Left ventricle myocardium inferior (tissue), 1 donor: ENCODE measurements around the gene CISD2. TPM values are rescaled to one million over a fixed set of nuclear protein-coding genes. Genes with fewer than 3 reads are reported as not detected.

Source experiments
- DNase-seq: peaks from one replicate; pipeline ENCODE4 v3.0.0-alpha.2; 2020
- H3K27ac ChIP-seq: fragments of 200-600 bp; replicated peaks from 2 replicates; pipeline ENCODE4 v1.8.0; 2021
- H3K27me3 ChIP-seq: fragments of 200-600 bp; 2 replicates; pipeline ENCODE4 v1.8.0; 2021; ENCODE audit warnings: low read depth
- H3K36me3 ChIP-seq: fragments of 200-600 bp; 2 replicates; pipeline ENCODE4 v1.8.0; 2021
- H3K4me1 ChIP-seq: fragments of 200-600 bp; 2 replicates; pipeline ENCODE4 v1.8.0; 2021
- H3K4me3 ChIP-seq: fragments of 200-600 bp; 2 replicates; pipeline ENCODE4 v1.8.0; 2021; ENCODE audit warnings: mild to moderate bottlenecking, moderate library complexity
- H3K9me3 ChIP-seq: fragments of 200-600 bp; replicated peaks from 2 replicates; pipeline ENCODE4 v1.8.0; 2021
- CTCF ChIP-seq: fragments of 200-600 bp; IDR thresholded peaks from 2 replicates; pipeline ENCODE4 v1.8.0; 2021; ENCODE audit warnings: antibody characterized with exemption, mild to moderate bottlenecking, borderline replicate concordance
- intact Hi-C: fragments of 100-400 bp; cut with micrococcal nuclease; formaldehyde crosslinking; loops from one replicate; pipeline ENCODE4 v1.11.0; 2022
- total RNA-seq: library from RNA; stranded (reverse); fragmentation: NEBNext Ultra II Directional; extraction: Animal tissue kit (Norgen Biotek cat#: 25700); gene quantifications from one replicate; pipeline ENCODE4 v1.2.1, GENCODE V29; 2021
- donor health status: DM: no; HTN: yes; CAD: no; lungs with severe emphysema.

The CISD2 gene
- total RNA-seq, 1 donor from 2014 or later = 17.1 TPM

DNA sequence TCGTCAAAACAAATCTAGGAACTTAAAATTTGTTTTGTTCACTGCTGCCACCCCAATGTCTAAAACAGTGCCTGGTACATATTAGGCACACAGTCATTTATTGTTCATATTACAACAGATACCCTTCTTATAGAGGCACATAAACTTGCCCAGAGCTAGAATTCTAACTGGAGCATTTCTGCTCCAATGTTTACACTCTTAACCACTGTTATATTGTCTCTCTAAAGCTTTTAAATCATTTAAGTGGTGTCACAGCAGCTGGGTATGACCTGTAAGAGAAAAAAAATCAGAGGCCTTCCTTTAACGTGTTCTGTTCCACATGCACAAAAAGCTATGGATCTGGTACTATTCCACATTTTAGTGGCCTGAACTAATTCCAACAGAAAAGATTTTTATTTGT is 44.4 kb upstream of the CISD2 start:
- no peak for TF ChIP-seq CTCF
- Histone ChIP-seq H3K4me3 (peak overlapping the region; percentile 97), H3K27me3 (no peaks in the 10 kb centered on the region), H3K27ac (peak overlapping the region; percentile 100), H3K36me3 (peaks cover 10% of the 10 kb centered on the region), H3K9me3 (no peaks in the 10 kb centered on the region), H3K4me1 (peaks cover 86% of the 10 kb centered on the region)
- intact Hi-C loops = no loop called here
- no peak for DNase-seq

DNA sequence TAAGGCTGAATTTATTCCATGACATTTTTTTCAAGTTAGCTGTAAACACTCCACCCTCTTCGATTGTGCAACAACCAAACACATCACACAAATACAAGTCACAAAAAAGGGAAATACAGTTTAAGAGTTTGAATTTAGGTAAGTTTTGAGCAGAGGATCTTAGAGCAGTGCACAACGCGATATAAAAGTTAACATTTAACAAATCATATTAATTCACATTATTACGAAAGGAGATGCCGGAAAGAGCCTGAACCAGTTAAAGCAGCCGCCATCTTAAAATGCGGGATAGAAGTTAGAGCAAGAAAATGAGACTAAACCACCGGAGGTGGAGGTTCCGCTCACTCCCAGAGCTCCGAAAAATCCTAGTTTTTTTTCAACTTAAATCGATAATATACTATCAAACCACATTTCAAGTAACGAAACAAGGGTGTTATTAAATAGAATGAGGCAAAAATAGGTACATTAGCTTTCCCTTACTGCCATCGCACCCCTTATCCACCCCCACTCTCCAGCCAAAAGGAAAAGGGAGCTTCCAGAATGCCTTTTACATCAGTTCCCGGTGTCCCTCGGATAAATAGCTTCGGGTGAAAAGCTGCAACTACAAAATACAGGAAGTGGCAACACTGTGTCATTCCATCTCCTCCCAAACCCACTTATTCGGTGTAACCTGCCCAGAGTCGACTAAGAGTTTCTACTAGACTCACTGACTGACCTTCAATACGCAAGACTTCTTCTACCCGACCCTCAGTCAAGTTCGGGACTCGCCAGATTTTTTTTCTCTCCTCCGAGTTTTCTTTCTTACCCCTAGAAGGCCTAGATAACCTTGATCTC is 43.3 kb upstream of the CISD2 start:
- H3K4me3 ChIP-seq = peak overlapping the region; percentile 97
- H3K9me3 ChIP-seq = no peaks in the 10 kb centered on the region
- DNase-seq = no peak
- no peaks in the 10 kb centered on the region for H3K27me3 ChIP-seq
- H3K36me3 ChIP-seq = peaks cover 10% of the 10 kb centered on the region
- peak overlapping the region; percentile 100 for H3K27ac ChIP-seq
- intact Hi-C loops = no loop called here
- TF ChIP-seq CTCF = no peak
- H3K4me1 ChIP-seq = peaks cover 82% of the 10 kb centered on the region

DNA sequence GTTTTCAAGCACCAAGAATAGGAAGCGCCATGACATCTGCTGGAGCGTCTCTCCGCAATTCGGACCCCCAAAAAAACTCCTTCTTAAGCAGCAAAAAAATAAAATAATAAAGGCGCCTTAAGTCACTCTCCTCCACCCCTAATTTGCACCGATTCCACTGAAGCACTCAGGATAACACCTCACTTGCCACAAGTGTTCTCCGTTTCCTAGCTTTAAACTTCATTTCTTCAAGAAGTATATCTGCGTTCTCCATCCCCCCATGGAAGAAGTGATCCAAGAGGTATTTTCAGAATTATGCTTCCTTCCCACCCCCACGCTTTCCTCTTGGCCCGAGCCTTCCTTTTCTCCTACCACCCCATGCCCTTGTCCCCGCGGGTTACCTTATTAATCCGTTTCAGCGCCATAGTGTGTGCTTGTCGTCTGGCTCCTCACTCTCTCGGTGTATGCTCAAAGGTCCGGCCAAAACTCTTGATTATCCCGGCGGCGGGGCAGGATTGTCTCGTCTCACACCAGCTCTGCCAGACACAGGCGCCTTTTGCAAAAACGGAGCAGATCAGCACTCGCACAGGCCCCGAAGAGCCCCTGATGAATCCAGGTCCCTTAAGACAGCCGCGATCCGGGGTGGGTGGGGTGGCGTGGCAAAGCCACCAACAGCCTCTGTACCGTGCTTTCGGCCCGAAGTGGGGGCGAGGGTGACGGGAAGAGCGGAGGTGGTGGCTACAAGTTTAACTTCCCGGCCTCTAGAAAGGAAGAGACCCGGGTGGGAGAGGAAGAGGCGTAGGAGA is 42.5 kb upstream of the CISD2 start:
- peak overlapping the region; percentile 100 for H3K27ac ChIP-seq
- H3K9me3 ChIP-seq = no peaks in the 10 kb centered on the region
- H3K4me1 ChIP-seq = peaks cover 73% of the 10 kb centered on the region
- no peaks in the 10 kb centered on the region for H3K27me3 ChIP-seq
- intact Hi-C loops = no loop called here
- peak overlapping the region; percentile 97 for H3K4me3 ChIP-seq
- DNase-seq = no peak
- peaks cover 10% of the 10 kb centered on the region for H3K36me3 ChIP-seq
- TF ChIP-seq CTCF = no peak

- TF ChIP-seq CTCF = peak; percentile 16
Measured at GRCh38 chr4:102826890-102827673, 41.7 kb upstream of the CISD2 start, which contains the start of gene UBE2D3. Gene UBE2D3 (minus strand): TSS chr4:102827551. CDS start chr4:102826508, 1,043 bp downstream.

More at GRCh38 chr4:102826890-102827673, 41.7 kb upstream of the CISD2 start, which contains the start of gene UBE2D3:
- peak; percentile 94 for DNase-seq
- intact Hi-C loops = no loop called here
- H3K4me3 ChIP-seq = peak within 1 kb of the TSS; percentile 97
- H3K36me3 ChIP-seq = peaks cover 10% of the 10 kb centered on the region
- H3K27ac ChIP-seq = peak within 1 kb of the TSS; percentile 100
- no peaks in the 10 kb centered on the region for H3K9me3 ChIP-seq
- no peaks in the 10 kb centered on the region for H3K27me3 ChIP-seq
- peaks cover 66% of the 10 kb centered on the region for H3K4me1 ChIP-seq
